AG04450 (cell line): ENCODE results near the gene FAM111A. TPM values are rescaled to one million over a fixed set of nuclear protein-coding genes. Genes with fewer than 3 reads are reported as not detected.

Source experiments
- CTCF ChIA-PET: fragments of 300-600, 350-600 bp; formaldehyde crosslinking; extraction: SDS; loops from one replicate; lab custom pipeline; 2022; ENCODE audit warnings: antibody characterized with exemption, inconsistent platforms; lab: Charles Lee
- POLR2A ChIA-PET: fragments of 350-600 bp; formaldehyde crosslinking; extraction: SDS; loops from one replicate; lab custom pipeline; 2021; ENCODE audit warnings: antibody characterized with exemption, inconsistent platforms; lab: Yijun Ruan, JAX
- DNase-seq: peaks from one replicate; pipeline ENCODE4 v3.0.0-alpha.2; 2011; ENCODE audit warnings: low read depth, low spot score
- H3K27ac ChIP-seq: one replicate; pipeline ENCODE4 v1.5.1; 2012; ENCODE audit warnings: low read depth, low read length, control low read depth
- H3K27me3 ChIP-seq: one replicate; pipeline ENCODE4 v1.6.0; 2012; ENCODE audit warnings: low read length; ENCODE audit not compliant: control insufficient read depth, insufficient read depth
- H3K4me3 ChIP-seq: 2 replicates; pipeline ENCODE4 v1.5.1; 2011; ENCODE audit warnings: mild to moderate bottlenecking, low read depth, low read length, control low read depth
- H3K9me3 ChIP-seq: 2 replicates; pipeline ENCODE4 v1.5.1; 2012; ENCODE audit warnings: low read length; ENCODE audit not compliant: control insufficient read depth, insufficient read depth
- CTCF ChIP-seq: IDR thresholded peaks from 2 replicates; pipeline ENCODE4 v1.5.1; 2011; ENCODE audit warnings: low read depth, low read length, control low read depth, inconsistent platforms
- polyA plus RNA-seq: library from polyadenylated mRNA; depleted of rRNA; stranded (reverse); fragments of >200 nt; gene quantifications from 2 replicates; pipeline ENCODE4 v1.2.3, GENCODE V29; 2011

FAM111A gene
- polyA plus RNA-seq, 1 experiment, result 23.1 TPM

GRCh38 chr11:59137190-59137589 is 5.5 kb upstream of the FAM111A start:
- peaks cover 4% of the 10 kb centered on the region; the same call in 1 of the 2 replicates for H3K9me3 ChIP-seq
- H3K27me3 ChIP-seq, result no peaks in the 10 kb centered on the region
- ChIA-PET CTCF (interaction anchor here (3.8 kb wide), 1 partner anchor 41 kb away, joined by 66 read pairs; no protein-coding TSS in a partner anchor), POLR2A (no interaction called here)
- no peak for TF ChIP-seq CTCF
- DNase-seq, result no peak
- no peak overlapping the region for H3K27ac ChIP-seq
- no peak overlapping the region for H3K4me3 ChIP-seq

GRCh38 chr11:59138643-59139042 is 4.0 kb upstream of the FAM111A start:
- ChIA-PET POLR2A (no interaction called here), CTCF (interaction anchor here (2.9 to 10.5 kb wide), 2 partner anchors 19 to 86 kb away, joined by 15 to 143 read pairs; no protein-coding TSS in a partner anchor)
- no peak for DNase-seq
- Histone ChIP-seq H3K4me3 (no peak overlapping the region), H3K9me3 (no peaks in the 10 kb centered on the region), H3K27me3 (no peaks in the 10 kb centered on the region), H3K27ac (no peak overlapping the region)
- no peak for TF ChIP-seq CTCF

GRCh38 chr11:59141191-59141590 is 1.5 kb upstream of the FAM111A start:
- ChIA-PET POLR2A (interaction anchor here (0.7 kb wide), 1 partner anchor 215 kb away, joined by 3 read pairs; no protein-coding TSS in a partner anchor), CTCF (interaction anchor here (0.6 to 10.5 kb wide), 9 partner anchors 16 to 1759 kb away, joined by 3 to 143 read pairs (median 5); partner anchors contain the start of gene DTX4)
- Histone ChIP-seq H3K27ac (no peak overlapping the region), H3K9me3 (no peaks in the 10 kb centered on the region; the same call in 1 of the 2 replicates), H3K4me3 (no peak overlapping the region), H3K27me3 (no peaks in the 10 kb centered on the region)
- DNase-seq, result no peak
- no peak for TF ChIP-seq CTCF

- peak overlapping the region; percentile 97 for H3K27ac ChIP-seq
- CTCF ChIA-PET, result interaction anchor here (0.6 to 10.5 kb wide), 9 partner anchors 12 to 1760 kb away, joined by 3 to 143 read pairs (median 4); no protein-coding TSS in a partner anchor
- H3K4me3 ChIP-seq, result peak overlapping the region; percentile 90
- no peaks in the 10 kb centered on the region for H3K27me3 ChIP-seq
- no peak for TF ChIP-seq CTCF
- POLR2A ChIA-PET, result interaction anchor here (0.6 to 1.6 kb wide), 6 partner anchors 16 to 528 kb away, joined by 3 to 8 read pairs (median 4); no protein-coding TSS in a partner anchor
- no peak for DNase-seq
- no peaks in the 10 kb centered on the region; the same call in 1 of the 2 replicates for H3K9me3 ChIP-seq
Measured at GRCh38 chr11:59141673-59142460, 789 bp upstream of the FAM111A start.
